ENCODE data around the gene DCTN2.

Gene DCTN2

DNA sequence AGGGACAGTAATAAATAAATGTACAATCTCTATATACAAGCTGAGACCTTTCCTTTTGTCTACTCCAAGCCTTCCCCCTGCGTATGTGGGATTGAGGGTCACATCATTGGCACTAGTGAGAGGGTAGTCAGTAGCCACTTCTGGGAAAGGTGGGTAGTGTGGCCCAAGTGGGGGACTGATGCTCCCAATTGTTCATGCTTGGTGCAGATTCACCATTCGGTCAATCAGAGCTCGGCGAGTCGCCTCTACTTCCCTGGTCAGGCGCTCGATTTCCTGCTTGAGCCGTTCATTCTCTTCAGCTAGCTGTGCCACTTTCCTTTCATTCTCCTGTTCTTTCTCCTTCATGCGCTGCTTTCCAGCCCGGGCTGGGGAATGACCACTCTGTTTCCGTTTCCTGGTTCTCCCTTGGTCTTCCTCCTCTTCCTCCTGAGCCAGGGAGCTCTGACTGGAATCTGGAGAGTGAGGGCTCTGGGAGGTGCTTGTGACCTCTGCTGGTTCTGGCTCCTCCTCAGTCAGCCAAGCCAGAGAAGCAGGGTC, 30.3 kb downstream of the DCTN2 start:
- Histone ChIP-seq H3K14ac (ENCODE audit: low read length) (no peak overlapping the region), H2AFZ (ENCODE audit: low read length) (no peak overlapping the region), H3K18ac (ENCODE audit: low read length) (no peak overlapping the region), H2BK12ac (ENCODE audit: low read length) (no peak overlapping the region), H3K4me3 (ENCODE audit: low read length in 2 of 2) (no peak overlapping the region), H3K4ac (ENCODE audit: low read length) (no peak overlapping the region), H2AK5ac (ENCODE audit: low read depth, low read length) (no peak overlapping the region), H3K27ac (replicated peaks; ENCODE audit: low read length) (no peak overlapping the region), H3K9ac (ENCODE audit: low read depth, low read length, poor library complexity) (no peak overlapping the region), H3K36me3 (replicated peaks in 1 of 2; ENCODE audit: control insufficient read depth in 2 of 2, insufficient read depth in 2 of 2, low read length in 2 of 2) (peaks cover 38 to 77% of the 10 kb centered on the region in 2 donors), H4K91ac (ENCODE audit: low read depth, low read length, poor library complexity) (no peak overlapping the region), H3K79me1 (ENCODE audit: low read depth, low read length) (no peaks in the 10 kb centered on the region), H4K8ac (ENCODE audit: low read depth, low read length) (no peak overlapping the region), H3K9me3 (replicated peaks in 1 of 2; ENCODE audit: control insufficient read depth in 2 of 2, insufficient read depth in 1 of 2, low read depth in 1 of 2, low read length in 2 of 2) (no peaks in the 10 kb centered on the region), H3K23ac (ENCODE audit: low read depth, low read length, poor library complexity) (no peak overlapping the region), H2BK15ac (ENCODE audit: low read length) (no peak overlapping the region), H2BK5ac (ENCODE audit: low read length) (no peak overlapping the region), H3K4me1 (ENCODE audit: control insufficient read depth in 2 of 2, insufficient read depth in 1 of 2, low read depth in 1 of 2, low read length in 2 of 2) (peaks cover 12% of the 10 kb centered on the region in 2 donors), H3K27me3 (ENCODE audit: control insufficient read depth in 3 of 3, insufficient read depth in 3 of 3, low read depth in 1 of 3, low read length in 3 of 3) (peaks cover 0 to 2% (median 0%) of the 10 kb centered on the region in 3 experiments), H2BK120ac (ENCODE audit: low read depth, low read length) (no peak overlapping the region), H3K4me2 (ENCODE audit: insufficient read depth, low read length, poor library complexity, severe bottlenecking) (no peak overlapping the region)
- WGBS, 2 donors (ENCODE audit: extremely low coverage in 2 of 2, insufficient read length in 2 of 2, insufficient replicate concordance in 1 of 2), result no CpG with 5 or more reads among the region's 11 CpGs
- no peak for DNase-seq (ENCODE audit: low spot score)

DNA sequence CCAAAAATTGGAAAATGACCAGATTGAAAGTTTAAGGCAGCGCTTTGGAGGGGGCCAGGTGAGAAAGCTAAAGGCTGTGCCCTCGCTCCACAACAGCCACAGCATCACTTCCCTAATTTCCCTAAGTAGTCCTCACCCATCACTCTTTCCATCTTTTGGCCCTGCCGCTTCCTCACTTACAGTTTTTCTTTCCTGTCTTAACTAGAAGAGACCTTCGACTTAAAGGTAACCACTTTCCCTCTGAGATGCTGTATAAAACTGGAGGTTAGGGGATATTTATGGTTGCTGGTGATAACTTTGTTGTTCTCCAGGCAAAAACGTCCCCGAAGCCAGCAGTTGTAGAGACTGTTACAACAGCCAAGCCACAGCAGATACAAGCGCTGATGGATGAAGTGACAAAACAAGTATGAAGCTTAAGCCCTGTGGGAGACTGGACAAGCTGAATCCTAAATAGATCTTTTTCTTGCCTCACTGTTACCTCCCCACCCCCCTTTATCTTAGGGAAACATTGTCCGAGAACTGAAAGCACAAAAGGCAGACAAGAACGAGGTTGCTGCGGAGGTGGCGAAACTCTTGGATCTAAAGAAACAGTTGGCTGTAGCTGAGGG, 31.0 kb downstream of the DCTN2 start:
- Histone ChIP-seq H4K8ac (ENCODE audit: low read depth, low read length) (no peak overlapping the region), H3K9me3 (replicated peaks in 1 of 2; ENCODE audit: control insufficient read depth in 2 of 2, insufficient read depth in 1 of 2, low read depth in 1 of 2, low read length in 2 of 2) (no peaks in the 10 kb centered on the region), H3K23ac (ENCODE audit: low read depth, low read length, poor library complexity) (no peak overlapping the region), H2BK12ac (ENCODE audit: low read length) (no peak overlapping the region), H2AFZ (ENCODE audit: low read length) (no peak overlapping the region), H3K4me2 (ENCODE audit: insufficient read depth, low read length, poor library complexity, severe bottlenecking) (no peak overlapping the region), H3K4me1 (ENCODE audit: control insufficient read depth in 2 of 2, insufficient read depth in 1 of 2, low read depth in 1 of 2, low read length in 2 of 2) (peaks cover 6 to 7% of the 10 kb centered on the region in 2 donors), H3K79me1 (ENCODE audit: low read depth, low read length) (no peaks in the 10 kb centered on the region), H3K27ac (replicated peaks; ENCODE audit: low read length) (no peak overlapping the region), H3K4me3 (ENCODE audit: low read length in 2 of 2) (no peak overlapping the region), H2AK5ac (ENCODE audit: low read depth, low read length) (no peak overlapping the region), H4K91ac (ENCODE audit: low read depth, low read length, poor library complexity) (no peak overlapping the region), H3K4ac (ENCODE audit: low read length) (no peak overlapping the region), H3K9ac (ENCODE audit: low read depth, low read length, poor library complexity) (no peak overlapping the region), H2BK120ac (ENCODE audit: low read depth, low read length) (no peak overlapping the region), H3K18ac (ENCODE audit: low read length) (no peak overlapping the region), H3K14ac (ENCODE audit: low read length) (no peak overlapping the region), H2BK15ac (ENCODE audit: low read length) (no peak overlapping the region), H3K36me3 (replicated peaks in 1 of 2; ENCODE audit: control insufficient read depth in 2 of 2, insufficient read depth in 2 of 2, low read length in 2 of 2) (peaks cover 44 to 84% of the 10 kb centered on the region in 2 donors), H2BK5ac (ENCODE audit: low read length) (no peak overlapping the region), H3K27me3 (ENCODE audit: control insufficient read depth in 3 of 3, insufficient read depth in 3 of 3, low read depth in 1 of 3, low read length in 3 of 3) (peaks cover 0 to 2% (median 0%) of the 10 kb centered on the region in 3 experiments)
- WGBS, 2 donors (ENCODE audit: extremely low coverage in 2 of 2, insufficient read length in 2 of 2, insufficient replicate concordance in 1 of 2), result no CpG with 5 or more reads among the region's 11 CpGs
- no peak for DNase-seq (ENCODE audit: low spot score)

DNA sequence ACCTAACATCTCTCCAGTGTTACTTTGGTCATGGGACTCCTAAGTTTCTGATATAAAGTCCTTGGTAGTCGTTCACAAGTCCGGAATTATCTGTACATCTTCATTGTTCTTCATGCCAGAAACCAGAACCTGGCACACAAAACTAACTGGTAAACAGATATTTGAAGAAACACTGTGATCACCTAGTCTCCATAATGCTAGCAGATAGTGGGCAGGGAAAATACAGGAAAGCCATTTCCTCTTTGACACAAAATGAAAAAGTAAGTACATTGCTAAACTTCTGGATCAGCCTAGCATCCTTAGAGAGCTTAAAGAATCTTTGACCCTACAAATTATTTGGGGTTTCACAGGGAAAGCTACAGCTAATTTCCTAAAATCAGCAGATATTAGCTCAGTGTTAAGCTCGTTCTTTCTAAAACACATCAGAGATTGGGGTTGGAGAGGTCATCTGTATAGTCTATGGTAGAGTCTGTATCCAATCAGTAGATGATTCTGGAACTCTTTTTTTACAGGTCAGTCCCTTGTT, 31.5 kb downstream of the DCTN2 start:
- peaks cover 0 to 2% (median 0%) of the 10 kb centered on the region in 3 experiments for H3K27me3 ChIP-seq (ENCODE audit: control insufficient read depth in 3 of 3, insufficient read depth in 3 of 3, low read depth in 1 of 3, low read length in 3 of 3)
- H2BK12ac ChIP-seq (ENCODE audit: low read length), result no peak overlapping the region
- H3K9me3 ChIP-seq (replicated peaks in 1 of 2; ENCODE audit: control insufficient read depth in 2 of 2, insufficient read depth in 1 of 2, low read depth in 1 of 2, low read length in 2 of 2), result no peaks in the 10 kb centered on the region
- H3K23ac ChIP-seq (ENCODE audit: low read depth, low read length, poor library complexity), result no peak overlapping the region
- no peak overlapping the region for H2AK5ac ChIP-seq (ENCODE audit: low read depth, low read length)
- WGBS, 2 donors (ENCODE audit: extremely low coverage in 2 of 2, insufficient read length in 2 of 2, insufficient replicate concordance in 1 of 2), result no CpG with 5 or more reads among the region's 3 CpGs
- H2BK5ac ChIP-seq (ENCODE audit: low read length), result no peak overlapping the region
- no peak overlapping the region for H4K91ac ChIP-seq (ENCODE audit: low read depth, low read length, poor library complexity)
- no peak overlapping the region for H4K8ac ChIP-seq (ENCODE audit: low read depth, low read length)
- no peak overlapping the region for H3K9ac ChIP-seq (ENCODE audit: low read depth, low read length, poor library complexity)
- DNase-seq (ENCODE audit: low spot score), result no peak
- no peaks in the 10 kb centered on the region for H3K79me1 ChIP-seq (ENCODE audit: low read depth, low read length)
- no peak overlapping the region for H3K4me2 ChIP-seq (ENCODE audit: insufficient read depth, low read length, poor library complexity, severe bottlenecking)
- no peak overlapping the region for H3K27ac ChIP-seq (replicated peaks; ENCODE audit: low read length)
- peaks cover 3 to 7% of the 10 kb centered on the region in 2 donors for H3K4me1 ChIP-seq (ENCODE audit: control insufficient read depth in 2 of 2, insufficient read depth in 1 of 2, low read depth in 1 of 2, low read length in 2 of 2)
- H3K14ac ChIP-seq (ENCODE audit: low read length), result no peak overlapping the region
- peaks cover 45 to 89% of the 10 kb centered on the region in 2 donors for H3K36me3 ChIP-seq (replicated peaks in 1 of 2; ENCODE audit: control insufficient read depth in 2 of 2, insufficient read depth in 2 of 2, low read length in 2 of 2)
- no peak overlapping the region for H2AFZ ChIP-seq (ENCODE audit: low read length)
- H3K4ac ChIP-seq (ENCODE audit: low read length), result no peak overlapping the region
- no peak overlapping the region for H2BK120ac ChIP-seq (ENCODE audit: low read depth, low read length)
- no peak overlapping the region for H3K18ac ChIP-seq (ENCODE audit: low read length)
- H2BK15ac ChIP-seq (ENCODE audit: low read length), result no peak overlapping the region
- H3K4me3 ChIP-seq (ENCODE audit: low read length in 2 of 2), result no peak overlapping the region

DNA sequence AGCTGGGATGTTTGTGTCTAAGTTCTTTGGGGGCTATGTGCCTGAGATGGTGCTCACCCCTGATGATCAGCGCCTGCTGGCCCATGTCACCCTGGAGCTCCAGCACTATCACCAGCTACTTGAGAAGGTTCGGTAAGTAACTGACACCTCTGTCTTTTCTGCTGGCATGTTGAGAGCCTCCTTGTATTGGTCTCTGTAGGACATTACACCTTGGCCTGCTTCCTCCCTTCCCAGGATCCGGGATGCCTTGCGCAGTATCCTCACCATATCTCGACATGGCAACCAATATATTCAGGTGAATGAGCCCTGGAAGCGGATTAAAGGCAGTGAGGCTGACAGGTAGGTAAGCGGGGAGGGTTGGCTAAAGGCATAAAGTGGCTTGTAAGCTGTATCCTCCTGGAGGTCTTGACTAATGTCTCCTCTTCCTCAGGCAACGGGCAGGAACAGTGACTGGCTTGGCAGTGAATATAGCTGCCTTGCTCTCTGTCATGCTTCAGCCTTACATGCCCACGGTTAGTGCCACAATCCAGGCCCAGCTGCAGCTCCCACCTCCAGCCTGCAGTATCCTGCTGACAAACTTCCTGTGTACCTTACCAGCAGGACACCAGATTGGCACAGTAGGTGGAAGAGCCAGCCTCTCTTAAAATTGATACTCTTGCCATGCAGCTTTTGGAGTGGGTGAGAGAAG, 32.1 kb downstream of the DCTN2 start:
- Histone ChIP-seq H3K4me2 (ENCODE audit: insufficient read depth, low read length, poor library complexity, severe bottlenecking) (no peak overlapping the region), H3K36me3 (replicated peaks in 1 of 2; ENCODE audit: control insufficient read depth in 2 of 2, insufficient read depth in 2 of 2, low read length in 2 of 2) (peaks cover 47 to 96% of the 10 kb centered on the region in 2 donors), H3K23ac (ENCODE audit: low read depth, low read length, poor library complexity) (no peak overlapping the region), H3K9ac (ENCODE audit: low read depth, low read length, poor library complexity) (no peak overlapping the region), H2BK12ac (ENCODE audit: low read length) (no peak overlapping the region), H3K27me3 (ENCODE audit: control insufficient read depth in 3 of 3, insufficient read depth in 3 of 3, low read depth in 1 of 3, low read length in 3 of 3) (peaks cover 0 to 1% (median 0%) of the 10 kb centered on the region in 3 experiments), H2AFZ (ENCODE audit: low read length) (no peak overlapping the region), H3K14ac (ENCODE audit: low read length) (no peak overlapping the region), H3K4me1 (ENCODE audit: control insufficient read depth in 2 of 2, insufficient read depth in 1 of 2, low read depth in 1 of 2, low read length in 2 of 2) (peaks cover 3 to 7% of the 10 kb centered on the region in 2 donors), H4K91ac (ENCODE audit: low read depth, low read length, poor library complexity) (no peak overlapping the region), H2BK15ac (ENCODE audit: low read length) (no peak overlapping the region), H3K27ac (replicated peaks; ENCODE audit: low read length) (no peak overlapping the region), H3K9me3 (replicated peaks in 1 of 2; ENCODE audit: control insufficient read depth in 2 of 2, insufficient read depth in 1 of 2, low read depth in 1 of 2, low read length in 2 of 2) (no peaks in the 10 kb centered on the region), H2BK5ac (ENCODE audit: low read length) (no peak overlapping the region), H2BK120ac (ENCODE audit: low read depth, low read length) (no peak overlapping the region), H2AK5ac (ENCODE audit: low read depth, low read length) (no peak overlapping the region), H3K79me1 (ENCODE audit: low read depth, low read length) (no peaks in the 10 kb centered on the region), H3K18ac (ENCODE audit: low read length) (no peak overlapping the region), H3K4ac (ENCODE audit: low read length) (no peak overlapping the region), H4K8ac (ENCODE audit: low read depth, low read length) (no peak overlapping the region), H3K4me3 (ENCODE audit: low read length in 2 of 2) (no peak overlapping the region)
- WGBS, 2 donors (ENCODE audit: extremely low coverage in 2 of 2, insufficient read length in 2 of 2, insufficient replicate concordance in 1 of 2), result no CpG with 5 or more reads among the region's 9 CpGs
- no peak for DNase-seq (ENCODE audit: low spot score)

Measured in neuronal stem cell (in vitro differentiated cells).